PC-9 (cell line): ENCODE measurements around the gene CDH13. TPM values are rescaled to one million over a fixed set of nuclear protein-coding genes. Genes with fewer than 3 reads are reported as not detected.

Source experiments
- BruUV-seq: library from RNA; stranded (reverse); fragments of 400-500 nt; replicated peaks from 2 replicates; lab custom pipeline; 2021; lab: Mats Ljungman, UMichigan
- CTCF ChIA-PET: fragments of 300-600 bp; sonication (Branson Sonifier 250); formaldehyde crosslinking; loops from one replicate; lab custom pipeline; 2022; ENCODE audit warnings: antibody characterized with exemption; lab: Charles Lee
- POLR2A ChIA-PET: fragments of 300-600 bp; sonication (Branson Sonifier 250); formaldehyde crosslinking; loops from one replicate; lab custom pipeline; 2022; ENCODE audit warnings: antibody characterized with exemption; ENCODE audit not compliant: unreplicated experiment; lab: Charles Lee
- DNase-seq, 2 experiments: peaks; one replicate each; pipeline versions ENCODE4 v3.0.0 to v3.0.0-alpha.2; 2015 to 2022; ENCODE audit warnings: mixed read lengths in 1 of 2
- H2AFZ ChIP-seq: fragments of 200-600 bp; sonication (generic); 2 replicates; pipeline ENCODE4 v1.8.1; 2017; ENCODE audit warnings: antibody characterized with exemption
- H3F3A ChIP-seq: fragments of 200-600 bp; sonication (generic); 2 replicates; pipeline ENCODE4 v1.8.1; 2017; ENCODE audit warnings: antibody characterized with exemption, mild to moderate bottlenecking, low read depth; ENCODE audit not compliant: insufficient read depth
- H3K27ac ChIP-seq: fragments of 200-600 bp; sonication (generic); 2 replicates; pipeline ENCODE4 v1.6.1; 2016; ENCODE audit warnings: mixed run types
- H3K27me3 ChIP-seq: fragments of 200-600 bp; sonication (generic); 2 replicates; pipeline ENCODE4 v1.6.1; 2016; ENCODE audit warnings: low read depth, mixed run types; ENCODE audit not compliant: insufficient read depth
- H3K36me3 ChIP-seq: fragments of 200-600 bp; sonication (generic); 2 replicates; pipeline ENCODE4 v1.6.1; 2016; ENCODE audit warnings: low read depth, mixed run types
- H3K4me1 ChIP-seq: fragments of 200-600 bp; sonication (generic); replicated peaks from 2 replicates; pipeline ENCODE4 v1.6.1; 2016; ENCODE audit warnings: mixed run types; ENCODE audit not compliant: insufficient read depth
- H3K4me2 ChIP-seq: fragments of 200-600 bp; sonication (generic); 2 replicates; pipeline ENCODE4 v1.6.1; 2017; ENCODE audit warnings: mixed run types
- H3K4me3 ChIP-seq: fragments of 200-600 bp; sonication (generic); 2 replicates; pipeline ENCODE4 v1.6.1; 2016; ENCODE audit warnings: mixed run types
- H3K79me2 ChIP-seq: fragments of 200-600 bp; sonication (generic); 2 replicates; pipeline ENCODE4 v1.6.1; 2017; ENCODE audit warnings: low read depth, mixed run types
- H3K9me2 ChIP-seq: fragments of 200-600 bp; sonication (generic); 2 replicates; pipeline ENCODE4 v1.8.1; 2017; ENCODE audit warnings: mild to moderate bottlenecking; ENCODE audit not compliant: insufficient read depth
- H3K9me3 ChIP-seq: fragments of 200-600 bp; sonication (generic); 2 replicates; pipeline ENCODE4 v1.8.1; 2016; ENCODE audit warnings: low read depth; ENCODE audit not compliant: insufficient read depth
- H4K20me1 ChIP-seq: fragments of 200-600 bp; sonication (generic); 2 replicates; pipeline ENCODE4 v1.8.1; 2017; ENCODE audit not compliant: insufficient read depth
- EZH2 ChIP-seq: fragments of 200-600 bp; sonication (generic); IDR thresholded peaks from 2 replicates; pipeline ENCODE4 v1.8.0; 2017; ENCODE audit warnings: antibody characterized with exemption, low read depth
- intact Hi-C: fragments of 100-400 bp; cut with micrococcal nuclease; formaldehyde crosslinking; loops from one replicate; pipeline ENCODE4 v1.10.0; 2022; ENCODE audit not compliant: unreplicated experiment
- total RNA-seq: library from RNA; stranded (reverse); gene quantifications from 2 replicates; pipeline ENCODE4 v1.2.3, GENCODE V29; 2021
- TF ChIP-seq, protein P1 (sequence below): fragments of 200-600 bp; sonication (generic); conservative IDR thresholded peaks from 2 replicates; pipeline ENCODE4 v1.6.1; 2017; ENCODE audit warnings: mixed run types, antibody characterized with exemption, mild to moderate bottlenecking, moderate library complexity

CDH13 gene
- total RNA-seq, 1 experiment from 2014 or later, result 0.24 TPM

DNA sequence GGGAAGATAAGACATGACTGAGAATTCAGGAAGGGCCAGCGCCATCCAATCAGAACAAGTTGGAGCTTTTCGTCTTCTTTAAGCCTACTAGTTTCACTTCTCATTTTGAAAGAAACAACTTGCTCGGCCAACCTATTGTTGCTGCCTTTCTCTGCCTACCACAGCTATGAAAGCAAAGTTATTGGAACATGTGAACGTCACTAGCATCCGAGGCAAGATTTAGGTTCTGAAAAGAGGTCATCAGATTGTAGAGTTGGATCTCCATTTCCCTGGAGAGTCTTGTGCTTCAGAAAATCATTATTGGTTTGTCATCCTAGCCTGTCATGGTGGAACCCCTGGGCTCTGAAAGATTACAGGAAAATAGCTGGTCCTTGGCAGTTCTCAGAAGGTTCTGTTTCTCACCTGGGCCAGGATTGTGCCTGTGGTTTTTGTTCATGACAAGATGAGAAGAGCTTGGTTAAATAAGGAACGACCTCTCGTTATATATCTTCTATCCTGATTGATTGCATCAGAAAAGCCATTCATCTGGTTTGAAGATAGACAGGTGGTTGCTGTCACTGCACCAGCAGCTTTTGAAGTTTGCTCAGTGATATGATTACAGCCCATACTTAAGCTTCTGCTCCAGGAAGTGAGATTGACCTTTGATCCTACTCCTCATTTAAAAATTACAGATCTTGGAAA is 25.3 kb downstream of the CDH13 start:
- ChIA-PET CTCF (no interaction called here), POLR2A (no interaction called here)
- Histone ChIP-seq H3K4me1 (no peaks in the 10 kb centered on the region), H3K4me2 (no peak overlapping the region), H3K36me3 (no peaks in the 10 kb centered on the region), H3K27ac (no peak overlapping the region), H3F3A (no peaks in the 10 kb centered on the region), H4K20me1 (no peaks in the 10 kb centered on the region), H3K27me3 (no peaks in the 10 kb centered on the region), H3K9me2 (no peaks in the 10 kb centered on the region), H3K4me3 (no peak overlapping the region), H3K9me3 (no peaks in the 10 kb centered on the region), H3K79me2 (no peaks in the 10 kb centered on the region), H2AFZ (no peak overlapping the region)
- no TSS peak for BruUV-seq
- intact Hi-C loops, result no loop called here
- TF ChIP-seq, protein P1, sequence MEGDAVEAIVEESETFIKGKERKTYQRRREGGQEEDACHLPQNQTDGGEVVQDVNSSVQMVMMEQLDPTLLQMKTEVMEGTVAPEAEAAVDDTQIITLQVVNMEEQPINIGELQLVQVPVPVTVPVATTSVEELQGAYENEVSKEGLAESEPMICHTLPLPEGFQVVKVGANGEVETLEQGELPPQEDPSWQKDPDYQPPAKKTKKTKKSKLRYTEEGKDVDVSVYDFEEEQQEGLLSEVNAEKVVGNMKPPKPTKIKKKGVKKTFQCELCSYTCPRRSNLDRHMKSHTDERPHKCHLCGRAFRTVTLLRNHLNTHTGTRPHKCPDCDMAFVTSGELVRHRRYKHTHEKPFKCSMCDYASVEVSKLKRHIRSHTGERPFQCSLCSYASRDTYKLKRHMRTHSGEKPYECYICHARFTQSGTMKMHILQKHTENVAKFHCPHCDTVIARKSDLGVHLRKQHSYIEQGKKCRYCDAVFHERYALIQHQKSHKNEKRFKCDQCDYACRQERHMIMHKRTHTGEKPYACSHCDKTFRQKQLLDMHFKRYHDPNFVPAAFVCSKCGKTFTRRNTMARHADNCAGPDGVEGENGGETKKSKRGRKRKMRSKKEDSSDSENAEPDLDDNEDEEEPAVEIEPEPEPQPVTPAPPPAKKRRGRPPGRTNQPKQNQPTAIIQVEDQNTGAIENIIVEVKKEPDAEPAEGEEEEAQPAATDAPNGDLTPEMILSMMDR, result no peak
- no peak for TF ChIP-seq EZH2
- DNase-seq, result no peak

DNA sequence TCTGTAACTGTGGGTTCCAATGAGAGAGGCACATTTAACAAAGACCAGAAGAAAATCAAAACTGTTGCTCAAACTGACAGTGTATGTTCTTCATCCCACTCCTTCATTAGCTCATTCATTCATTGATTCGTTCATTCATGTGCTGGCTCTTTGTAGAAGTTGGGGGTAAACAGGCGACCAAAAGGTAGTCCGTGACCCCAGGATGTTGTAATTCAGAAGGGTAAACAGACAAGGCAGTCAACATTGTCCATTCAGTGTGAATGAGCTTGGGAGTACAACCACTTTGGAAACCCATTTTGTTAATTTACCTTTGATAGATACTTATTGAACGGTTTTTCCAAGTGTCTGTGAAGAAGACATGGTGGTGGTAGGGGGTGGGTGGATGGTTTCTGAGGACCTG is 26.1 kb downstream of the CDH13 start:
- H4K20me1 ChIP-seq, result no peaks in the 10 kb centered on the region
- ChIA-PET POLR2A (no interaction called here), CTCF (no interaction called here)
- DNase-seq, result no peak
- no peaks in the 10 kb centered on the region for H3K9me3 ChIP-seq
- no peaks in the 10 kb centered on the region for H3K27me3 ChIP-seq
- no peak for TF ChIP-seq EZH2
- TF ChIP-seq, protein P1, result no peak
- H3K36me3 ChIP-seq, result no peaks in the 10 kb centered on the region
- no peaks in the 10 kb centered on the region for H3K4me1 ChIP-seq
- intact Hi-C loops, result no loop called here
- H3K27ac ChIP-seq, result no peak overlapping the region
- H2AFZ ChIP-seq, result no peak overlapping the region
- H3K4me3 ChIP-seq, result no peak overlapping the region
- no TSS peak for BruUV-seq
- H3K9me2 ChIP-seq, result no peaks in the 10 kb centered on the region
- H3F3A ChIP-seq, result no peaks in the 10 kb centered on the region
- H3K79me2 ChIP-seq, result no peaks in the 10 kb centered on the region
- H3K4me2 ChIP-seq, result no peak overlapping the region

DNA sequence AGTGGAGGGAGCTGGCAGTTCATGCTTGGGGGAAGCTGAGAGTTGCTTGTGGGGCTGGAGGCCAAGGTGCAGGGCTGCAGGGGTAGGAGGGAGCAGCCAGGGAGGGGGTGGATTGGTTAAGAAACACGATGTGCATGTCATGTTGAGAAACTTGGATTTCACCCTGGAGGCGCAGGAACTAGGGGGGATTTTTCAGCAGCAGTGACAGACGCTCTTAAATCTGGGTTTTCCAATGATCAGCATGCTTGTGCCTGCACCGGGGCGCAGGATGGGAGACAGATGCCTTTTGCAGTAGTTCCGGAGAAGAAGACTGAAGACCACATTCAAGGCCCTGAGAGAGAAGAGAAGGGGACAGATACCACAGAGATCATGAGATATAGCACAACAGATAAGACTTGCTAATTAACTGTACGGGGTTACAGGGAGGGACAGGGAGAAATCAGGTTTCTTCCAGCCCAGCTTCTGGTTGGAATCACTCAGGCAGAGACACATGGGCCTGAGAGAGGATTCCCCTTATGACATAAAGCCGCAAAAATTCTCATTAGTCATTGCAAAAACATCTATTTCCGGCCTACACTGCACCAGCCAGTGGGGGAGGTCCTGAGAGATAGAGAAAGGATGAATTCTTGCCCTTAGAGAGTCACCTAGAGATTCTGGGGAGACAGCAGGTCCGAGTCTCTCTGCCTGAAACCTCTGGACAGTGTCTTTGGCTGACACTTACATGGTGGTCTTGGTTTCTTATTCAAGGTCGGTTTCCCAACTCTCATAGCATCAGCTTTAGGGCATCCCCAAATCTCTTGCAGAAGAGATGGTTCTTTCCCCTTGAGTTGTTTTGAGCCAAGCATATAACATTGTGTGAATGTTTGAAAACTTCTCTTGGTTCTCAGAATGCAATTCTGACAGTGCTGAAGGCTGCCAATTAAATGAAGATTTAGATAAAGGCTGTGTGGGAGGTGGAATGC is 27.1 kb downstream of the CDH13 start:
- Histone ChIP-seq H3K4me1 (no peaks in the 10 kb centered on the region), H3K9me2 (peaks cover under 1% of the 10 kb centered on the region; the same call in 1 of the 2 replicates), H3K27ac (no peak overlapping the region), H2AFZ (no peak overlapping the region), H3K36me3 (no peaks in the 10 kb centered on the region), H3F3A (no peaks in the 10 kb centered on the region), H3K4me2 (no peak overlapping the region), H3K27me3 (no peaks in the 10 kb centered on the region), H3K79me2 (no peaks in the 10 kb centered on the region), H4K20me1 (no peaks in the 10 kb centered on the region), H3K9me3 (no peaks in the 10 kb centered on the region), H3K4me3 (no peak overlapping the region)
- BruUV-seq, result no TSS peak
- ChIA-PET POLR2A (no interaction called here), CTCF (no interaction called here)
- no peak for TF ChIP-seq EZH2
- TF ChIP-seq, protein P1, result no peak
- no peak for DNase-seq
- intact Hi-C loops, result no loop called here
